Nephron (organoid): ENCODE data around the gene CLMN.

Source experiments
- H3K27ac Mint-ChIP-seq, 3 experiments: 2 replicates each; pipeline ENCODE4 v1.8.0; 2020; ENCODE audit warnings: mixed read lengths in 3 of 3, mild to moderate bottlenecking in 2 of 3, moderate library complexity in 1 of 3
- H3K27me3 Mint-ChIP-seq: 2 replicates; pipeline ENCODE4 v1.8.0; 2021; ENCODE audit warnings: low read depth, mild to moderate bottlenecking, moderate library complexity, mixed read lengths
- H3K36me3 Mint-ChIP-seq: 2 replicates; pipeline ENCODE4 v1.8.0; 2020; ENCODE audit warnings: low read depth, mixed read lengths
- H3K4me1 Mint-ChIP-seq: 2 replicates; pipeline ENCODE4 v1.8.0; 2020; ENCODE audit warnings: mixed read lengths
- H3K4me3 Mint-ChIP-seq, 3 experiments: 2 replicates each; pipeline ENCODE4 v1.8.0; 2020; ENCODE audit warnings: mild to moderate bottlenecking in 3 of 3, mixed read lengths in 3 of 3, moderate library complexity in 2 of 3
- H3K9me3 Mint-ChIP-seq: 2 replicates; pipeline ENCODE4 v1.8.0; 2020; ENCODE audit warnings: mixed read lengths
- TF ChIP-seq, protein P1 (sequence below), 3 experiments: fragments of 200-600 bp; sonication (generic); IDR thresholded peaks; one replicate each; pipeline ENCODE4 v1.5.0; 2021; ENCODE audit warnings: antibody characterized with exemption in 3 of 3; ENCODE audit not compliant: unreplicated experiment in 3 of 3

Gene CLMN

DNA sequence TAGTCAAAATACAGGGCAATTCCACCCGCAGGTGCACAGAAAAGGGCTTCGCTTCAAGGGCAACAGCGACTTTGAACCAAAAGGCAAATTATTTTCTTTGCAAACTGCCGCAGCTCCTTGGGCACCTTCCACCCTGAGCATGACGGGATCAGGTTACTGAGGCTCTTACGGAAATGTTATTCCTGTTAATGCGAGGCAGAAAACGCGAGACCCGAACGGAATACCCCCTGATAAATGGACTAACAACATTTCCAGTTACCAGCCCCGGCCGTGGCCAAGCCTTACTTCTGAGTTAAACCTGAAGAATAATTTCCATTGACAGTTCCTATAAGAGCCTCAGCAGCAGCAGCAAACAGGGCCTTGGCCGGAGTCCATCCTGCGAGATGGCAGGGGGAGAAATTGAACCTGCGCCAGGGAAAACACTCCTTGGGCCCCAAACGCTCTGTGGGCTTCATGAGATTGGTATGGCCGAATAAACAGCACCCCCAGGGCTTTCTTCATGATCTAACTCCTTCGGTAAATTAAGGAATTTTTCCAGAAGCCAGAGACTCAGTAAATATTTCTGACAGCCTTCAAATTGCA lies 92.3 kb downstream of the CLMN start:
- H3K4me3 Mint-ChIP-seq: peak overlapping the region; percentile 34 to 51 (median 51)
- H3K4me1 Mint-ChIP-seq: peaks cover 55% of the 10 kb centered on the region
- TF ChIP-seq, protein P1, sequence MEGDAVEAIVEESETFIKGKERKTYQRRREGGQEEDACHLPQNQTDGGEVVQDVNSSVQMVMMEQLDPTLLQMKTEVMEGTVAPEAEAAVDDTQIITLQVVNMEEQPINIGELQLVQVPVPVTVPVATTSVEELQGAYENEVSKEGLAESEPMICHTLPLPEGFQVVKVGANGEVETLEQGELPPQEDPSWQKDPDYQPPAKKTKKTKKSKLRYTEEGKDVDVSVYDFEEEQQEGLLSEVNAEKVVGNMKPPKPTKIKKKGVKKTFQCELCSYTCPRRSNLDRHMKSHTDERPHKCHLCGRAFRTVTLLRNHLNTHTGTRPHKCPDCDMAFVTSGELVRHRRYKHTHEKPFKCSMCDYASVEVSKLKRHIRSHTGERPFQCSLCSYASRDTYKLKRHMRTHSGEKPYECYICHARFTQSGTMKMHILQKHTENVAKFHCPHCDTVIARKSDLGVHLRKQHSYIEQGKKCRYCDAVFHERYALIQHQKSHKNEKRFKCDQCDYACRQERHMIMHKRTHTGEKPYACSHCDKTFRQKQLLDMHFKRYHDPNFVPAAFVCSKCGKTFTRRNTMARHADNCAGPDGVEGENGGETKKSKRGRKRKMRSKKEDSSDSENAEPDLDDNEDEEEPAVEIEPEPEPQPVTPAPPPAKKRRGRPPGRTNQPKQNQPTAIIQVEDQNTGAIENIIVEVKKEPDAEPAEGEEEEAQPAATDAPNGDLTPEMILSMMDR (IDR thresholded peaks at IDR 0.05; ENCODE audit: unreplicated experiment in 3 of 3): no peak
- no peaks in the 10 kb centered on the region for H3K36me3 Mint-ChIP-seq
- H3K27ac Mint-ChIP-seq: peak overlapping the region; percentile 90 to 97 (median 96)
- no peaks in the 10 kb centered on the region for H3K9me3 Mint-ChIP-seq
- H3K27me3 Mint-ChIP-seq: peaks cover 24% of the 10 kb centered on the region

DNA sequence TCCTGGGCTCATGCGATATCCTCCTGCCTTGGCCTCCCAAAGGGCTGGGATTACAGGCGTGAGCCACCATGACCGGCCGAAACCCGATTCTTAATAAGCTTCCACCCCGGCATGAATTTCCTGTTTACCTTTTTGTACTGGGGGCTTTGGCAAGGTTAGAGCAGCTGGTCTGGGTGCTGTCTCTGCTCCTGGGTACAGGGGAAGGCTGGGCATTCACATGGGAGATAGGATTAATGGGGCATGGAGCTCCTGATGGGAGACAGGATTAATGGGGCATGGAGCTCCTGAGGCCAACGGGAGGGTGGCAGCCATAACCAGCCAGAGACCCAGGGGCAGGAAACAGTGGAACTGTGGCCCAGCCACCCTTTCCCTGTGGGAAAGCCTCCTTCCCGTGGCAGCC lies 92.9 kb downstream of the CLMN start:
- Mint-ChIP-seq H3K4me1 (peaks cover 55% of the 10 kb centered on the region), H3K27ac (peak overlapping the region; percentile 90 to 97 (median 96)), H3K27me3 (peaks cover 24% of the 10 kb centered on the region), H3K4me3 (no peak overlapping the region), H3K9me3 (no peaks in the 10 kb centered on the region), H3K36me3 (no peaks in the 10 kb centered on the region)
- TF ChIP-seq, protein P1 (IDR thresholded peaks at IDR 0.05; ENCODE audit: unreplicated experiment in 3 of 3): no peak

DNA sequence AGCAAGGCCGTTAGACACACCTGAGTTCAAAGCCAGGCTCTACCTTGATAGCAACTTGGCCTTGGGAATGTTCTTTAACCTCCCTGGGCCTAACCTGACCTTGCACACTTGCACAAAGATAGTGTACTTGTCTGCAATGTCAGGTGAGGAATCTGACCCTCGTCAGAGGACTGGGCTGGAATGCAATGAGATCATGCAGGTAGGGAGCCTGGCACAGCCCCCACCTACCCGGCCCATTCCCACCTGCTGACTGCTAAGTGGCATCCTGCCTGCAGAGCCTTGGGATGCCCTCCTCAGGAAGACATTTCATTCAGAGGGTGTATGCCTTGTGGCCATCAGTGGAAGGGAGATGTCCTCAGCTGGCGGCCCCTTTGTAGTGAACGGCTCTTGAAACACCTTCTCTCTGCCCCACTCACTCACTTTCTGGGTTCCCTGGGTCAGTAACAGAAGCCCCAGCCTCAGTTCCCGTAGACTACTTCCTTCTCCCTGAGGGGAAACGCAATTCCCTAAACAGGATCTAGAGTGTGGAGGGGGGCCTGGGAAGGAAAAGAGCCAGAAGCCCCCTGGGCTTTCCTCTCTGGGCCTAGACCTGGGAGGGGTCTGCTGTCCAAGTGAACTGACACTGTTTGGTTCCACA lies 94.3 kb downstream of the CLMN start:
- peaks cover 28% of the 10 kb centered on the region for H3K27me3 Mint-ChIP-seq
- peak overlapping the region; percentile 11 to 97 (median 90) for H3K27ac Mint-ChIP-seq
- H3K9me3 Mint-ChIP-seq: no peaks in the 10 kb centered on the region
- TF ChIP-seq, protein P1 (IDR thresholded peaks at IDR 0.05; ENCODE audit: unreplicated experiment in 3 of 3): no peak
- H3K36me3 Mint-ChIP-seq: peaks cover 8% of the 10 kb centered on the region
- no peak overlapping the region for H3K4me3 Mint-ChIP-seq
- peaks cover 68% of the 10 kb centered on the region for H3K4me1 Mint-ChIP-seq

DNA sequence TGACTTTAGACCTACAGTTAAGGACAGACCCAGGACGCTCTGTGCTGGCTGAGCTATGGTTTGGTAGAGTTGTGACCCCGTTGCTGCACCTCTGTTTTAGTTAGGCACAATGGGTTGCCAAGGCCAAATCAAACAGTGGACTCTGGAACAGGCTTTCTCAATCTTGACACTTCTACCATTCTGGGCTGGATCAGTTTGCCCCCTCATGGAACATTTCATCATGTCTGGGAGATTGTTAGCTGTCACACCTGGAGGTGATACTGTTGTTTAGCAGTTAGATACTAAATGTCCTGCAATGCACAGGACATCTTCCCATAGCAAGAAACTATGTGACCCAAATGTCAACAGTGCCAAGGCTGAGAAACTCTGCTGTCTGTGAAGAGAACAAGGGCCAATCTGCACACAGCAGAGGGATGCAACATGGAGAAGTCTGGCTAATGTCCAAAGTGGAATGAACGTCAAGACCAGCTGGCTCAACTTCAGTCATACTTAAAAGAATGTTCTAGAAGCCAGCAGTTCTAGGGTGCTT lies 96.8 kb downstream of the CLMN start:
- peaks cover 76% of the 10 kb centered on the region for H3K4me1 Mint-ChIP-seq
- H3K36me3 Mint-ChIP-seq: peaks cover 15% of the 10 kb centered on the region
- H3K4me3 Mint-ChIP-seq: no peak overlapping the region
- H3K9me3 Mint-ChIP-seq: no peaks in the 10 kb centered on the region
- TF ChIP-seq, protein P1 (IDR thresholded peaks at IDR 0.05; ENCODE audit: unreplicated experiment in 3 of 3): no peak
- H3K27me3 Mint-ChIP-seq: peaks cover 21% of the 10 kb centered on the region
- peak overlapping the region; percentile 49 to 90 (median 80) for H3K27ac Mint-ChIP-seq

DNA sequence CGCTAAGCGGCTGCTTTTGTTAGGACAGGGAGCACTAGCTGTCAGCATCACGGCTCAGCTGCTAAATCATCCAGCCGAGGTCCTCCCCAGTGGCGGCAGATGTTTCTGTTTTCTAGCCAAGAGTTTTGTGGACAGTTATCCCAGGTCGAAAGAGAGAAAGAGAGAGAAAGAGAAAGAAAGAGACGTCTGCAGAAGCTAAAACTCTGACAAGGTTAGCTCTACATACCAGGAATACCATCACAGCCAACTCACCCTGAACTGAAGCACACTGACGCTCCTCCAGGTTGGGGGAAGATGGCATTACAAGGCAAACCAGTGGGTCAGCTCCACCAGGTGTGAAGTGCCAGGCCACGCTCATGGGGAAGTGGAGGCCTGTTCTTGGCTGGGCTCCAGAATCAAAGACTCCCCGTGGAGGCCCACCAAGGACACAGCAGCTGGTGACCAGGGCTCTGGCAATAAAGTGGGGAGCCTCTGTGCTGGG lies 97.5 kb downstream of the CLMN start:
- H3K27me3 Mint-ChIP-seq: peaks cover 16% of the 10 kb centered on the region
- H3K27ac Mint-ChIP-seq: peak overlapping the region; percentile 49 to 90 (median 80)
- H3K4me1 Mint-ChIP-seq: peaks cover 76% of the 10 kb centered on the region
- H3K9me3 Mint-ChIP-seq: no peaks in the 10 kb centered on the region
- H3K36me3 Mint-ChIP-seq: peaks cover 17% of the 10 kb centered on the region
- peak overlapping the region in 2 of 3 experiments; percentile 11 to 27 for H3K4me3 Mint-ChIP-seq
- TF ChIP-seq, protein P1 (IDR thresholded peaks at IDR 0.05; ENCODE audit: unreplicated experiment in 3 of 3): no peak
